Measurements from ENCODE around the gene CACNB3. TPM values are rescaled to one million over a fixed set of nuclear protein-coding genes. Genes with fewer than 3 reads are reported as not detected.

Gene CACNB3
- total and polyA plus RNA-seq, 2 of the 13 experiments (the other 11 are each of a cell fraction or from before 2014, with no cell fraction given), result 0.29 to 0.54 TPM

DNA sequence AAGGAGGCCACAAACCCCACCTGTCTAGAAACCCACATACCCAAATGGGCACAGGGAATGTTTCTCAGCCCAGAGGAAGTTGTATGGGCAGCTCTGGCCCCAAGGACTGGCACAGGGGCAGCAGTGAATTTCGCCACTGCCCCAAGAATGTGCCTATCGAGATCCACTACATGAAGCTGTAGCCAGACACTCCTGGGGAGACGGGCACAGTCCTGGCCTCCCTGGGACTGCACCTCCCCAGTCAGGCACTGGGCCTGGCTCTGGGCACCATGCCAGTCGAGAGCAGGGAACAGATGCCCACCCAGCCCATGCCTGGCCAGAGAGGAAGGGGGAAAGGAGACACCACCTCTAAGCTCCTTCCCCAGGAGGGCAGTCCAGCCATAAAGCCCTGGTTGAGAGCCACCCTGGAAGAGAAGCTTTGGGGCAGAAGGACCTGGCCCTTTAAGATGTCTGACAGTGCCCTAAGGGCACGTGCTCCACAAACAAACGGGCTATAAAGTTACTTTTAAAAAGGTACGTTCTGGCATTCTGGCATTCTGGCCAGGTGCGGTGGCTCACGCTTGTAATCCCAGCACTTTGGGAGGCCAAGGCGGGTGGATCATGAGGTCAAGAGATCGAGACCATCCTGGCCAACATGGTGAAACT lies 37.8 kb upstream of the CACNB3 start:
- Histone ChIP-seq H4K20me1 (ENCODE audit: insufficient read depth, low read length) (no peaks in the 10 kb centered on the region), H3K36me3 (replicated peaks in 1 of 2; ENCODE audit: control insufficient read depth in 1 of 2, insufficient read depth in 2 of 2, low read length in 2 of 2) (peaks cover 2 to 12% of the 10 kb centered on the region in 2 experiments; a peak in 2 of 5 replicates), H3K27ac (ENCODE audit: extremely low read length, insufficient read depth, low read length) (no peak overlapping the region), H2AFZ (ENCODE audit: low read length) (no peak overlapping the region), H3K9ac (ENCODE audit: insufficient read depth, low read depth, low read length) (no peak overlapping the region), H3K4me2 (ENCODE audit: low read depth, low read length) (no peak overlapping the region), H3K27me3 (ENCODE audit: control insufficient read depth in 1 of 2, insufficient read depth in 2 of 2, low read length in 2 of 2) (no peaks in the 10 kb centered on the region; a peak in 1 of 5 replicates), H3K4me1 (ENCODE audit: insufficient read depth, low read length) (no peaks in the 10 kb centered on the region), H3K9me3 (ENCODE audit: low read length) (no peaks in the 10 kb centered on the region), H3K4me3 (replicated peaks in 1 of 3; ENCODE audit: insufficient read depth in 1 of 3, low read depth in 2 of 3, low read length in 3 of 3) (no peak overlapping the region), H3K79me2 (ENCODE audit: insufficient read depth, low read length) (no peaks in the 10 kb centered on the region)
- FAIRE-seq, result no peak
- no peak for TF ChIP-seq SMAD1 (CRISPR knock-in tag; IDR thresholded peaks at IDR 0.05; ENCODE audit: borderline replicate concordance, low read depth)
- no peak for TF ChIP-seq HNRNPH1 (optimal IDR thresholded peaks at IDR 0.05; ENCODE audit: low read depth, low read length)
- TF ChIP-seq TAF15 (IDR thresholded peaks at IDR 0.05; ENCODE audit: low read depth, low read length, poor library complexity, severe bottlenecking), result no peak
- TF ChIP-seq ZNF224 (CRISPR knock-in tag; IDR thresholded peaks at IDR 0.05), result no peak
- no peak for TF ChIP-seq ETV5 (CRISPR knock-in tag; IDR thresholded peaks at IDR 0.05; ENCODE audit: borderline replicate concordance)
- TF ChIP-seq PHF21A (CRISPR knock-in tag; IDR thresholded peaks at IDR 0.05), result no peak
- TF ChIP-seq ASH2L (IDR thresholded peaks at IDR 0.05; ENCODE audit: insufficient read length, low read depth, low read length), result no peak
- no peak for TF ChIP-seq ZNF768 (CRISPR knock-in tag; IDR thresholded peaks at IDR 0.05)
- TF ChIP-seq, protein P1, sequence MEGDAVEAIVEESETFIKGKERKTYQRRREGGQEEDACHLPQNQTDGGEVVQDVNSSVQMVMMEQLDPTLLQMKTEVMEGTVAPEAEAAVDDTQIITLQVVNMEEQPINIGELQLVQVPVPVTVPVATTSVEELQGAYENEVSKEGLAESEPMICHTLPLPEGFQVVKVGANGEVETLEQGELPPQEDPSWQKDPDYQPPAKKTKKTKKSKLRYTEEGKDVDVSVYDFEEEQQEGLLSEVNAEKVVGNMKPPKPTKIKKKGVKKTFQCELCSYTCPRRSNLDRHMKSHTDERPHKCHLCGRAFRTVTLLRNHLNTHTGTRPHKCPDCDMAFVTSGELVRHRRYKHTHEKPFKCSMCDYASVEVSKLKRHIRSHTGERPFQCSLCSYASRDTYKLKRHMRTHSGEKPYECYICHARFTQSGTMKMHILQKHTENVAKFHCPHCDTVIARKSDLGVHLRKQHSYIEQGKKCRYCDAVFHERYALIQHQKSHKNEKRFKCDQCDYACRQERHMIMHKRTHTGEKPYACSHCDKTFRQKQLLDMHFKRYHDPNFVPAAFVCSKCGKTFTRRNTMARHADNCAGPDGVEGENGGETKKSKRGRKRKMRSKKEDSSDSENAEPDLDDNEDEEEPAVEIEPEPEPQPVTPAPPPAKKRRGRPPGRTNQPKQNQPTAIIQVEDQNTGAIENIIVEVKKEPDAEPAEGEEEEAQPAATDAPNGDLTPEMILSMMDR (CRISPR knock-in tag; IDR thresholded peaks at IDR 0.05), result no peak
- TF ChIP-seq ZFP41 (CRISPR knock-in tag; IDR thresholded peaks at IDR 0.05; ENCODE audit: borderline replicate concordance), result no peak
- no peak for TF ChIP-seq ZNF83 (CRISPR knock-in tag; IDR thresholded peaks at IDR 0.05; ENCODE audit: borderline replicate concordance)
- TF ChIP-seq ZNF747 (CRISPR knock-in tag; IDR thresholded peaks at IDR 0.05; ENCODE audit: borderline replicate concordance), result no peak
- no peak for TF ChIP-seq MEIS2 (CRISPR knock-in tag; IDR thresholded peaks at IDR 0.05)
- no peak for TF ChIP-seq HOXA5 (CRISPR knock-in tag; IDR thresholded peaks at IDR 0.05)
- CTCF ChIA-PET (ENCODE audit: low intra/inter-chr PET ratio, low total read pairs), result no interaction called here
- in situ Hi-C loops (cut with HindIII; ENCODE audit: extremely low pct_ligation_motif_present, low pct_unique_long_range_greater_than_20kb) (no loop called here), intact Hi-C loops (cut with micrococcal nuclease; ENCODE audit: unreplicated experiment) (no loop called here)
- no peak for DNase-seq (ENCODE audit: low spot score)
- BruUV-seq (replicated peaks), result no TSS peak
- ATAC-seq, result no peak
- WGBS (ENCODE audit: low lambda C conversion rate), result 95% methylated on average over 7 of the region's 11 CpGs
- POLR2A ChIA-PET, result interaction anchor here (2.2 kb wide), 1 partner anchor 85 kb away, joined by 5 read pairs; the partner anchor contains the start of gene RND1
